Measurements from ENCODE around the gene BAHCC1. TPM values are rescaled to one million over a fixed set of nuclear protein-coding genes. Genes with fewer than 3 reads are reported as not detected.

BAHCC1 gene
- total and polyA plus RNA-seq, 3 experiments from 2014 or later = not detected

DNA sequence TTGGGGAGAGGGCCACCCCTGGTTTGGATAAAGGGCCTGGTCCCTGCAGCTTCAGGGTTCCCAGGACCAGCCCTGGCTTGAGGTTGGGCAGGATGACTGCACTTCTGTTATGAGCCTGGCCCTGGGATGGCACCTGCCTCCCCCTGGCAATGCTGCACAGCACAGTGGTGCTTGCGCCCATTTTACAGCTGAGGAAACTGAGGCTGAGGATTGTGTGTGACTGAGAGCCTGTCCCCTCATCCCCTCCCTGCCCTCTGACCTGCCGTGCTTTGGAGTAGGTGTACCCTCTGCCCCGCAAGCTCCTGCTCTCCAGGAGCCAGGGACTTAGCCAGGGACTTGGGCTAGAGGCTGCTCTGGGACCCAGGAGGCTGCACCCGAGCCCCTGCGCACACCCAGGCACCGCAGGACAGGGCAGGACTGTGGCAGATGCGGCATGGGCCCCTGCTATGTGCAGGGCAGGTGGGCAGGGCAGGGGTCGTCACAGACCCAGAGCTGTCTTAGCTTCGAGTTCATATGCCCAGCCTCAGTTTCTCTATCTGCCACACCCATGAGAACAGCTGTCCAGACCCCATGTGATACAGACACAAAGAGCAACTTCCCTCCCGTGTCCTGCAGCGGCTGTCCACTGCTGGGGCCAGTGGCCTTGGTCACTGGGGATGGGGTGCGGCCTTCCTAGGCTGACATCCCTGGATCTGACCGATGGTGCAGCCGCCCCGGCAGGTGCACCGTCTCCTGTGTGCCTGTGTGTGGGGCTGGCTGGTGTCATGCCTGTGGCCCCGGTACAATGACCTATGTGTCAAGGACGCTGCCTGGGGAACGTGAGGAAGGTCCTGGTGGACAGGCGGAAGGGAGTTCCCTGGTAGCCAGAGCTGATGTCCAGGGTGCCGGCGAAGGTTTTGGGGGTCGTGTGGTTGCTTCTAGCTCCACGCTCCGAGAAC, 36.6 kb downstream of the BAHCC1 start:
- ChIA-PET POLR2A (no interaction called here), CTCF (no interaction called here)
- DNase-seq = no peak
- Histone ChIP-seq H3K4me3 (ENCODE audit: low read length) (no peak overlapping the region), H3K36me3 (ENCODE audit: insufficient read depth, low read length) (no peaks in the 10 kb centered on the region), H3K4me1 (ENCODE audit: insufficient read depth, low read length) (peaks cover 10% of the 10 kb centered on the region), H3K27me3 (ENCODE audit: insufficient read depth, low read length, poor library complexity, severe bottlenecking) (peaks cover 41% of the 10 kb centered on the region), H3K9me3 (ENCODE audit: low read length) (no peaks in the 10 kb centered on the region), H3K27ac (ENCODE audit: low read depth, low read length) (no peak overlapping the region)
- Mint-ChIP-seq H3K4me1 (peaks cover 5 to 13% (median 6%) of the 10 kb centered on the region in 3 donors), H3K4me3 (no peak overlapping the region), H3K27me3 (peaks cover 5 to 36% of the 10 kb centered on the region in 2 donors), H3K9me3 (no peaks in the 10 kb centered on the region), H3K36me3 (no peaks in the 10 kb centered on the region), H3K27ac (no peak overlapping the region)

DNA sequence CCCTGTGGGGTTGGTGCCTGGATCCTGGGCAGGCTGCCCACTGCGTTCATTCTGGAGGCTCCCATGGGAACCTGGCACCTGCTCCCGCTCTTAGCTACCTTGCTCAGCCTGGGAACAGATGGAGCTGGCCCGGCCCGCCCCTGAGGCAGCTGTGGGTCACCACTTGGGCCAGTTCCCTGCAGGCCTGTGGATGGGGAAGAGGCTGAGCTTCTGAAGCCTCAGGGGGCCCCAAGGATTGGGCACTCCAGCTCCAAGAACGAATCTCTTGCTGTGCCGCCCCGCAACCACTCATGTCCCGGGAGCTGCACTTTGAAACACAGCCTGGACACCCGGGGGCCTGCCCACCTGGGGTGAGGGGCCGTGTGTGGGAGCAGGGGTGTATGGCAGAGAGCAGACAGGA, 37.7 kb downstream of the BAHCC1 start:
- ChIA-PET POLR2A (no interaction called here), CTCF (no interaction called here)

GRCh38 chr17:81433656-81434055, 38.4 kb downstream of the BAHCC1 start:
- Mint-ChIP-seq H3K4me3 (no peak overlapping the region), H3K36me3 (no peaks in the 10 kb centered on the region), H3K4me1 (peaks cover 0 to 3% (median 2%) of the 10 kb centered on the region in 3 donors), H3K27me3 (peaks cover 3 to 30% of the 10 kb centered on the region in 2 donors), H3K27ac (no peak overlapping the region), H3K9me3 (no peaks in the 10 kb centered on the region)
- DNase-seq = no peak
- Histone ChIP-seq H3K27me3 (ENCODE audit: insufficient read depth, low read length, poor library complexity, severe bottlenecking) (peaks cover 23% of the 10 kb centered on the region), H3K4me3 (ENCODE audit: low read length) (no peak overlapping the region), H3K9me3 (ENCODE audit: low read length) (no peaks in the 10 kb centered on the region), H3K36me3 (ENCODE audit: insufficient read depth, low read length) (no peaks in the 10 kb centered on the region), H3K4me1 (ENCODE audit: insufficient read depth, low read length) (no peaks in the 10 kb centered on the region), H3K27ac (ENCODE audit: low read depth, low read length) (no peak overlapping the region)
- POLR2A ChIA-PET = no interaction called here
- CTCF ChIA-PET = no interaction called here

More for the DNA sequence above, 37.7 kb downstream of the BAHCC1 start:
- Histone ChIP-seq H3K27me3 (ENCODE audit: insufficient read depth, low read length, poor library complexity, severe bottlenecking) (peaks cover 30% of the 10 kb centered on the region), H3K9me3 (ENCODE audit: low read length) (no peaks in the 10 kb centered on the region), H3K4me3 (ENCODE audit: low read length) (no peak overlapping the region), H3K4me1 (ENCODE audit: insufficient read depth, low read length) (peaks cover 7% of the 10 kb centered on the region), H3K36me3 (ENCODE audit: insufficient read depth, low read length) (no peaks in the 10 kb centered on the region), H3K27ac (ENCODE audit: low read depth, low read length) (no peak overlapping the region)
- no peak overlapping the region for H3K4me3 Mint-ChIP-seq
- no peaks in the 10 kb centered on the region for H3K36me3 Mint-ChIP-seq
- H3K27me3 Mint-ChIP-seq = peaks cover 2 to 31% of the 10 kb centered on the region in 2 donors
- H3K27ac Mint-ChIP-seq = no peak overlapping the region
- peaks cover 0 to 8% (median 2%) of the 10 kb centered on the region in 3 donors for H3K4me1 Mint-ChIP-seq
- no peak for DNase-seq
- no peaks in the 10 kb centered on the region for H3K9me3 Mint-ChIP-seq

DNA sequence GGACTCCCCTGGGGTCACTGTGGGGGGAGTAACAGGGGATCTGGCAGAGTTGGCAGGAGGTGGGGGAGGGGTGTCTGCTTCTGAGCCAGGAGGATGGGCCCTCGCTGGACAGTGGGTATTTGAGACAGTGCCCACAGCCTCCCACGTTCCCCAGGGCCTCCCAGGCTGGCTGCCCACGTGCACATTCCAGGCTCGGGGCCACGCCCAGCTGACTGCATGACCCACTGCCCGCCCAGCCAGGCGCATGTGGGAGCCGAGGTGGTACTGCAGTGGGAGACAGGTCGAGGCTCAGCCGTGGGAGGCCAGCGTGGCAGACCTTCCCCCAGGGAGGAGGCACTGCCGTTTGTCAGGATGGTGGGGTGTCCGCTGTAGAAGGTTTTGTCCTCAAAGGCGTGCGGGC, 38.8 kb downstream of the BAHCC1 start:
- DNase-seq = no peak
- Histone ChIP-seq H3K4me3 (ENCODE audit: low read length) (no peak overlapping the region), H3K27ac (ENCODE audit: low read depth, low read length) (no peak overlapping the region), H3K9me3 (ENCODE audit: low read length) (no peaks in the 10 kb centered on the region), H3K27me3 (ENCODE audit: insufficient read depth, low read length, poor library complexity, severe bottlenecking) (peaks cover 19% of the 10 kb centered on the region), H3K36me3 (ENCODE audit: insufficient read depth, low read length) (no peaks in the 10 kb centered on the region), H3K4me1 (ENCODE audit: insufficient read depth, low read length) (no peaks in the 10 kb centered on the region)
- Mint-ChIP-seq H3K27me3 (peaks cover 5 to 26% of the 10 kb centered on the region in 2 donors), H3K4me1 (no peaks in the 10 kb centered on the region), H3K36me3 (no peaks in the 10 kb centered on the region), H3K27ac (no peak overlapping the region), H3K4me3 (no peak overlapping the region), H3K9me3 (no peaks in the 10 kb centered on the region)
- ChIA-PET CTCF (no interaction called here), POLR2A (no interaction called here)

DNA sequence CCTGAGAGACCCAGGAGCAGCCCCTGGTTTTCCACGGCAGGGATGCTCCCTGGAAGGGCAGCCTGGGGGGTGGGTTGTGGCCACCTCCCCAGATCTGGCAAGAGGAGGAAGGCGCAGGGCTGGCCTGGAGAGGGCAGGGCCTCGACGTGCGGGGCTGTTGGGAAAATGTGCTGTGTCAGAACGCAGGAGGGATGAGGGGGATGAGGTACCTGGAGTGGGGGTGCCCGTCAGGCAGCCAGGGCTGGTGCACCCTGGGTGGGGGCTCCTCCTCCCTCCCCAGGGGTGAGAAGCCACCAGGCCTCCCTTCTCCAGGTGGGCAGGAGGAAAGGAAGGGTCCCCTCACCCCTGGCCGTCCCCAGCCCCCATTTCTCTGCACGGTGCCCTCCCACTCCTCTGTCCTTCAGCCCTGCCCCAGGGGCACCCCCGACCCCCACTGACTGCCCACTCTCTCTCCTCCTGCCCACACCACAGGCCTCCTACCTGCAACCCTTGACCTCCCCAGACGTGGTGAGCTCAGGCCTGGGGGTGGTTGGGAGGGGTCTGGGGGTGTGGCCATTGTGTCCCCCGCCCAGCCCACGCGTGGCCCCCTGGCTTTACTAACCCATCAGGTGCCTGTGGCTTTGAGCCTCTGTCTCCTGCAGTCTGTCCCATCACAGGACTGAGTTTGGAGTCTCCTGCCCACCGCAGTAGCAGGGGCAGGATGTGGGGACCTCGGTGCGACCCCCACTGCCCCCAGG, 39.6 kb downstream of the BAHCC1 start:
- no peak overlapping the region for H3K4me3 ChIP-seq (ENCODE audit: low read length)
- H3K27me3 ChIP-seq (ENCODE audit: insufficient read depth, low read length, poor library complexity, severe bottlenecking) = peaks cover 12% of the 10 kb centered on the region
- no peak for DNase-seq
- no peaks in the 10 kb centered on the region for H3K4me1 ChIP-seq (ENCODE audit: insufficient read depth, low read length)
- no peaks in the 10 kb centered on the region for H3K36me3 ChIP-seq (ENCODE audit: insufficient read depth, low read length)
- POLR2A ChIA-PET = no interaction called here
- Mint-ChIP-seq H3K4me1 (no peaks in the 10 kb centered on the region), H3K36me3 (no peaks in the 10 kb centered on the region), H3K4me3 (no peak overlapping the region), H3K27me3 (peaks cover 7 to 28% of the 10 kb centered on the region in 2 donors), H3K27ac (no peak overlapping the region), H3K9me3 (no peaks in the 10 kb centered on the region)
- CTCF ChIA-PET = no interaction called here
- no peaks in the 10 kb centered on the region for H3K9me3 ChIP-seq (ENCODE audit: low read length)
- no peak overlapping the region for H3K27ac ChIP-seq (ENCODE audit: low read depth, low read length)

GRCh38 chr17:81435652-81436293, 40.5 kb downstream of the BAHCC1 start:
- no peak overlapping the region for H3K27ac ChIP-seq (ENCODE audit: low read depth, low read length)
- no peaks in the 10 kb centered on the region for H3K9me3 Mint-ChIP-seq
- ChIA-PET CTCF (no interaction called here), POLR2A (interaction anchor here (0.7 kb wide), 1 partner anchor 615 kb away, joined by 4 read pairs; no protein-coding TSS in a partner anchor)
- no peak overlapping the region for H3K27ac Mint-ChIP-seq
- no peak overlapping the region for H3K4me3 ChIP-seq (ENCODE audit: low read length)
- no peaks in the 10 kb centered on the region for H3K4me1 ChIP-seq (ENCODE audit: insufficient read depth, low read length)
- H3K9me3 ChIP-seq (ENCODE audit: low read length) = no peaks in the 10 kb centered on the region
- peaks cover 8% of the 10 kb centered on the region for H3K27me3 ChIP-seq (ENCODE audit: insufficient read depth, low read length, poor library complexity, severe bottlenecking)
- no peak for DNase-seq
- peaks cover 7 to 30% of the 10 kb centered on the region in 2 donors for H3K27me3 Mint-ChIP-seq
- no peaks in the 10 kb centered on the region for H3K36me3 Mint-ChIP-seq
- no peaks in the 10 kb centered on the region for H3K4me1 Mint-ChIP-seq
- H3K36me3 ChIP-seq (ENCODE audit: insufficient read depth, low read length) = no peaks in the 10 kb centered on the region
- H3K4me3 Mint-ChIP-seq = no peak overlapping the region

DNA sequence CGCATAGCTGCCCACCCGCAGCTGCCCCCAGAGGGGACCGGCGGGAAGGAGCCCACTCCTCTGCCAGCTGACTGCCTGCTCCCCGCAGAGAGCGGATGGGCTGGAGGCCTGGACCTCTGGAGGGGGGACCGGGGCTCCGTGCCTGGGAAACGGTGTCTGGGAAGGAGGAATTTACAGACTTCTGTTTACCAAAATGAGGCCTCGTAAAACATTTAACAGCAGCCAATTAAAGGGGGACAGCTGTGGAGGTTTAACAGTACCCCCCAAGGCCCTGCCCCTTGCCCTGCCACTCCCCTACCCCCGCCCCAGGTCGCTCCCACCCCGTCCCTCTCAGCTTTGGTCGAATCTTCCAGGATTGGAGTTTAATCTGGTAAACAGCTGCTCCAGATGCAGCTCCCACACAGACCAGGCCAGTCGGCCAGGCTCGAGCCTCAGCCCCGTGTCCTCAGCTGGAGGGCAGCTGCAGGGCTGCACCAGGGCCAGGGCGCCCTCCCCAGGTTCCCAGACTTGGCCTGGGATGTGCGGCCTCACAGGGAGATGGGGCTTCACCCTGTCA, 41.1 kb downstream of the BAHCC1 start:
- no peak overlapping the region for H3K27ac Mint-ChIP-seq
- H3K4me1 Mint-ChIP-seq = no peaks in the 10 kb centered on the region
- CTCF ChIA-PET = no interaction called here

More for the DNA sequence above, 41.1 kb downstream of the BAHCC1 start:
- POLR2A ChIA-PET = interaction anchor here (0.7 kb wide), 1 partner anchor 615 kb away, joined by 4 read pairs; no protein-coding TSS in a partner anchor
- H3K9me3 ChIP-seq (ENCODE audit: low read length) = no peaks in the 10 kb centered on the region
- H3K36me3 Mint-ChIP-seq = no peaks in the 10 kb centered on the region
- H3K4me3 ChIP-seq (ENCODE audit: low read length) = no peak overlapping the region
- H3K27me3 Mint-ChIP-seq = peaks cover 7 to 28% of the 10 kb centered on the region in 2 donors
- no peak overlapping the region for H3K4me3 Mint-ChIP-seq
- H3K4me1 ChIP-seq (ENCODE audit: insufficient read depth, low read length) = no peaks in the 10 kb centered on the region
- no peaks in the 10 kb centered on the region for H3K9me3 Mint-ChIP-seq
- no peak for DNase-seq
- H3K27me3 ChIP-seq (ENCODE audit: insufficient read depth, low read length, poor library complexity, severe bottlenecking) = peaks cover 7% of the 10 kb centered on the region
- H3K36me3 ChIP-seq (ENCODE audit: insufficient read depth, low read length) = no peaks in the 10 kb centered on the region
- H3K27ac ChIP-seq (ENCODE audit: low read depth, low read length) = no peak overlapping the region
